Rectal smooth muscle tissue (tissue), 1 donor: ENCODE data around the gene LCP1.

Source experiments
- H3K27ac ChIP-seq: one replicate; pipeline ENCODE4 v1.7.0; 2013; ENCODE audit warnings: low read depth, low read length, inconsistent platforms
- H3K27me3 ChIP-seq: one replicate; pipeline ENCODE4 v1.7.0; 2013; ENCODE audit warnings: low read length; ENCODE audit not compliant: control insufficient read depth, insufficient read depth
- H3K36me3 ChIP-seq: one replicate; pipeline ENCODE4 v1.7.0; 2013; ENCODE audit warnings: low read length; ENCODE audit not compliant: control insufficient read depth, insufficient read depth
- H3K4me1 ChIP-seq: one replicate; pipeline ENCODE4 v1.7.0; 2013; ENCODE audit warnings: low read length; ENCODE audit not compliant: control insufficient read depth, insufficient read depth
- H3K4me3 ChIP-seq: one replicate; pipeline ENCODE4 v1.7.0; 2013; ENCODE audit warnings: low read length
- H3K9ac ChIP-seq: one replicate; pipeline ENCODE4 v1.7.0; 2013; ENCODE audit warnings: low read length

LCP1 gene

GRCh38 chr13:46149272-46150133 is 32.5 kb downstream of the LCP1 start:
- Histone ChIP-seq H3K27ac (no peak overlapping the region), H3K36me3 (no peaks in the 10 kb centered on the region), H3K27me3 (no peaks in the 10 kb centered on the region), H3K4me1 (no peaks in the 10 kb centered on the region), H3K4me3 (no peak overlapping the region), H3K9ac (no peak overlapping the region)

GRCh38 chr13:46146898-46147297 is 35.1 kb downstream of the LCP1 start:
- Histone ChIP-seq H3K27me3 (no peaks in the 10 kb centered on the region), H3K4me3 (no peak overlapping the region), H3K9ac (no peak overlapping the region), H3K4me1 (no peaks in the 10 kb centered on the region), H3K36me3 (no peaks in the 10 kb centered on the region), H3K27ac (no peak overlapping the region)

- Histone ChIP-seq H3K4me1 (no peaks in the 10 kb centered on the region), H3K9ac (no peak overlapping the region), H3K36me3 (no peaks in the 10 kb centered on the region), H3K27ac (no peak overlapping the region), H3K4me3 (no peak overlapping the region), H3K27me3 (no peaks in the 10 kb centered on the region)
Measured at GRCh38 chr13:46145950-46146349, 36.0 kb downstream of the LCP1 start.

- no peaks in the 10 kb centered on the region for H3K36me3 ChIP-seq
- H3K4me3 ChIP-seq = no peak overlapping the region
- H3K9ac ChIP-seq = no peak overlapping the region
- no peak overlapping the region for H3K27ac ChIP-seq
- no peaks in the 10 kb centered on the region for H3K27me3 ChIP-seq
- H3K4me1 ChIP-seq = no peaks in the 10 kb centered on the region
Measured at GRCh38 chr13:46145135-46145534, 36.8 kb downstream of the LCP1 start.

GRCh38 chr13:46143184-46143701 is 38.7 kb downstream of the LCP1 start:
- Histone ChIP-seq H3K27ac (no peak overlapping the region), H3K36me3 (no peaks in the 10 kb centered on the region), H3K27me3 (no peaks in the 10 kb centered on the region), H3K4me3 (no peak overlapping the region), H3K9ac (no peak overlapping the region), H3K4me1 (no peaks in the 10 kb centered on the region)

GRCh38 chr13:46142776-46143175 is 39.2 kb downstream of the LCP1 start:
- Histone ChIP-seq H3K36me3 (no peaks in the 10 kb centered on the region), H3K27me3 (no peaks in the 10 kb centered on the region), H3K4me3 (no peak overlapping the region), H3K9ac (no peak overlapping the region), H3K27ac (no peak overlapping the region), H3K4me1 (no peaks in the 10 kb centered on the region)

GRCh38 chr13:46140044-46140443 is 41.9 kb downstream of the LCP1 start:
- H3K27me3 ChIP-seq = no peaks in the 10 kb centered on the region
- H3K4me1 ChIP-seq = no peaks in the 10 kb centered on the region
- no peaks in the 10 kb centered on the region for H3K36me3 ChIP-seq
- no peak overlapping the region for H3K9ac ChIP-seq
- H3K27ac ChIP-seq = no peak overlapping the region
- H3K4me3 ChIP-seq = no peak overlapping the region

- Histone ChIP-seq H3K4me3 (no peak overlapping the region), H3K9ac (no peak overlapping the region), H3K4me1 (no peaks in the 10 kb centered on the region), H3K27me3 (no peaks in the 10 kb centered on the region), H3K36me3 (no peaks in the 10 kb centered on the region), H3K27ac (no peak overlapping the region)
Measured at GRCh38 chr13:46137627-46138317, 44.2 kb downstream of the LCP1 start.

- Histone ChIP-seq H3K27me3 (no peaks in the 10 kb centered on the region), H3K27ac (no peak overlapping the region), H3K4me1 (no peaks in the 10 kb centered on the region), H3K36me3 (no peaks in the 10 kb centered on the region), H3K4me3 (no peak overlapping the region), H3K9ac (no peak overlapping the region)
Measured at GRCh38 chr13:46136688-46137087, 45.3 kb downstream of the LCP1 start.

GRCh38 chr13:46134961-46135522 is 46.9 kb downstream of the LCP1 start:
- Histone ChIP-seq H3K27me3 (no peaks in the 10 kb centered on the region), H3K4me1 (no peaks in the 10 kb centered on the region), H3K36me3 (peaks cover 3% of the 10 kb centered on the region), H3K27ac (no peak overlapping the region), H3K9ac (no peak overlapping the region), H3K4me3 (no peak overlapping the region)

- Histone ChIP-seq H3K4me1 (no peaks in the 10 kb centered on the region), H3K27me3 (no peaks in the 10 kb centered on the region), H3K4me3 (no peak overlapping the region), H3K9ac (no peak overlapping the region), H3K27ac (no peak overlapping the region), H3K36me3 (peaks cover 3% of the 10 kb centered on the region)
Measured at GRCh38 chr13:46134494-46134893, 47.5 kb downstream of the LCP1 start.

- Histone ChIP-seq H3K27ac (no peak overlapping the region), H3K9ac (no peak overlapping the region), H3K4me3 (no peak overlapping the region), H3K36me3 (peaks cover 3% of the 10 kb centered on the region), H3K27me3 (no peaks in the 10 kb centered on the region), H3K4me1 (no peaks in the 10 kb centered on the region)
Measured at GRCh38 chr13:46132109-46132508, 49.9 kb downstream of the LCP1 start.
